AG09309 (cell line): Measurements from ENCODE around the gene BCKDHB.

ENCODE experiments used
- DNase-seq: peaks from one replicate; pipeline ENCODE4 v3.0.0-alpha.2; 2010; ENCODE audit warnings: low read depth
- H3K4me3 ChIP-seq: 2 replicates; pipeline ENCODE4 v1.5.1; 2011; ENCODE audit warnings: mild to moderate bottlenecking, low read depth, low read length, moderate library complexity; ENCODE audit not compliant: control insufficient read depth
- CTCF ChIP-seq: IDR thresholded peaks from 2 replicates; pipeline ENCODE4 v1.5.1; 2011; ENCODE audit warnings: mild to moderate bottlenecking, low read depth, low read length, inconsistent platforms; ENCODE audit not compliant: insufficient read depth, control insufficient read depth; ENCODE audit errors: missing control alignments

Gene BCKDHB

DNA sequence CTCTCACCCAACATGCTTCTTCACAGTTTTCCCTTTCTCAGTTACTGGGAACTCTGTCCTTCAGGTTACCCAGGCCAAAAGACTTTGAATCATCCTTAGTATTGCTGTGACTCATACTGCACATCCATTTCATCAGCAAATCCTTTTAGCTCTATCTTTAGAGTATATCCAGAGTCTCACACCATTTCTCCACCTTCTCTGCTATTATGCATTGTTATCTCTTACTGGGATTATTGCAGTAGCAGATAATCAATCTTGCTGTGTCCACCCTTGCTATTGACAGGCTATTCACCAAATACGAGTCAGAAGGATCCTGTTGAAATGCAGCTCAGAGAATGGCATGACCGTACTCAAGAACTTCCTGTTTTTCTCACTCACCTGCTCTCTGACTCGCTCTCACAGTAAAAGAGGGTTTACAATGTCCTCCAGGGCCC is 57.3 kb downstream of the BCKDHB start:
- H3K4me3 ChIP-seq = no peak overlapping the region
- DNase-seq = peak; percentile 52
- no peak for TF ChIP-seq CTCF

GRCh38 chr6:80165143-80165542 is 58.7 kb downstream of the BCKDHB start:
- TF ChIP-seq CTCF = no peak
- no peak overlapping the region for H3K4me3 ChIP-seq
- DNase-seq = no peak

DNA sequence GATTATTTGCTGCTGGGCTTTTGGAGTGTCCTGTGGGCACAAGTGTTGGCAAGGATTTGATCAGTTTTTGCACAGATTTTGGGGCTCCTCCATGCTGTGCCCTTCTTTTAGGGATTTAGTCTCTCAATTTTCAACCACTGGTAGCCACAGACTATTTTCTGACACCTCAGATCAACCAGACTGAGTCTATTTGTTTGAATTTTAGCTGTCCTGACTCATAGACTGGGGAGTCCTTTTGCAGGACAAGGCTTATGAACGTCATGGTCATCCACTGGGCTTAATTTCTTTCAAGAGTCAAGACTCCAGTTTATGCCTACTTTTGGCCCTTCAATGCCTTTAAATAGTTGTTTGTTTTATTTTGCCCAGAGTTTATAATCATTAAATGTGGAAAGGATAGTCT is 59.3 kb downstream of the BCKDHB start:
- H3K4me3 ChIP-seq = no peak overlapping the region
- no peak for TF ChIP-seq CTCF
- no peak for DNase-seq

DNA sequence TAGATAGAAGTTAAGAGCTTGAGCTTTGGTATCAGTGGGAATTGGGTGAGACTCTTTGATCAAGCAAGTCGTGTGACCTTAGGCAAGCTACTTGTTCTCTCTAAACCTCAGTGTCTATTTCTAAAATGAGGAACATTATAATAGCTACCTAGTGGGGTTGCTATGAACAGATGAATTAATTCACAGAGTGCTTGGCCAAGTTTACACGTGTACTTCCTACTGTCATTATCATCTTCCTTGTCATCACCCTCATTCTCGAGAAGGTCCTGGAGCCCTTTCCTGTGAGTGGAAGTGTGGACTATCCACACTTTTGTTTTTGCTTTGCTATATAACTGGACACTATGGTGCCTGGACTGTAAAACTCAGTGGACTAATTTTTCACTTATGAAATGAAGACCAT is 64.0 kb downstream of the BCKDHB start:
- H3K4me3 ChIP-seq = no peak overlapping the region
- no peak for DNase-seq
- no peak for TF ChIP-seq CTCF

- DNase-seq = no peak
- no peak for TF ChIP-seq CTCF
Observed at GRCh38 chr6:80173411-80173810, 66.9 kb downstream of the BCKDHB start.

DNA sequence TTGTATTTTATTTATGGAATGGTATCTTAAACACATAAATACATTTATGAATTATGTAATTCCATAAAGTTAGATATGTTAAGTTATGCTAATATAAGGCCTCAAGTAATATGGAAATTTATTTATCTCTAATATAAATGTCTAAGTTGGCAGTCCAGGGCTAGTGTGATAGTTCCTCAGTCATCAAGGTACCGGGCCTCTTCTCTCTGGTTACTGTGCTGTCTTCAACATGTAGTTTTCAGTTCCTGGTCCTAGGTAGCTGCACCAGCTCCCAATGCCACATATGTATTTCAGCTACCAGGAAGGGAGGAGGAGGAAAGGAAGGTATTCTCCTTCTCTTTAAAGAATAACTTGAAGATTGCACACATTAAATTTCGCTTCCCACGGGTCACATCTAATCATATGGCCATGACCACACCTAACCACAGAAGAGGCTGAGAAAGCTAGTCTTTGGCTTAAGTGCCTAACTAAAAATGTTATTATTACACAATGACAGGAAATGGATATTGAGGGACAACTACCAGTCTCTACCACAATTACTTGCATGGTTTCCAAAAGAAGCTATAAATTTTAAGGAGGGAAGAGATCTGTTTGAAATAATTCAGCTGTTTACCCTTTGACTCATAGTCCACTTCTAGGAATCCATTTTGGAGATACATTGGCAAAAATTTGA is 68.6 kb downstream of the BCKDHB start:
- H3K4me3 ChIP-seq = no peak overlapping the region
- DNase-seq = peak; percentile 73
- TF ChIP-seq CTCF = no peak

More at GRCh38 chr6:80173411-80173810, 66.9 kb downstream of the BCKDHB start:
- H3K4me3 ChIP-seq = no peak overlapping the region
